ENCODE data around the gene NOL6.
"Not testable (repeated sequence)": the region's sequence is repeated elsewhere in the genome, so short reads cannot be mapped to it uniquely, and the experiment has no call there.

The NOL6 gene

DNA sequence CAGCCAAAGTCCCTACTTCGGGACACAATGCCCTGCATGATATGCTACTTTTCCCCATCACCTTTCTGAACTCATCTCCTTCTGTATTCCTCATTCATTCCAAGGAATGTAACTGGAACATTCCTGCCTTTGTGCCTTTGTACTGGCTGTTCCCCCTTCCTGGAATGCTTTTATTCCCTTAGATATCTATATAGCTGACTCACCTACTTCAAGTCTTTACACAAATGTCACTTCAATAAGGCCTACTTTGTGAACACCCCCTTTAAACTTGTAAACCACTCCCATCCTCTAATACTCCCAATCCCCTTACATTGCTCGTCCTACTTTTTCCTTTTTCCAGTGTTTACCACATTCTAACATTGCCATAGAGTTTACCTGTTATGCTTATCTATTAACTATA, 2.4 kb downstream of the NOL6 start:
- DNase-seq (ENCODE audit: low read depth, low spot score) = no peak

DNA sequence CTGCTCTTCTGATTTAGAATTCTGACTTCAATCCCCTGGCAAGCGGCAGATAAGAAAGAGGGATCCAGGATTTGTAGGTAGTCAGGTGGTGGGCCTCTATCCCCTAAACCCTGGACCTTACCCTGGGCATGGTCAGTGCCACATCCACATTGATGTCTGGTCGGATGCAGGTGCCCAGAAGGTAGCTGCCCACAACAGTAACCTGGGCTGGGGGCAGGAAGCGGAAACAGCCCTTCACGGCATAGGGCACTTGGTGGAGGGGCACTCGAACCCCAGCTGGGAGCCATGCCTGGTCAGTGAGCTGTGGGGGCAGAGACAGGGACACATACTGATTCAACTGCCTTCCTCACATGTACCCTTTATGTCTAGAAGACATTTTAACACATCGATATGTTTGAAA, 3.8 kb downstream of the NOL6 start:
- no peak for DNase-seq (ENCODE audit: low read depth, low spot score)

DNA sequence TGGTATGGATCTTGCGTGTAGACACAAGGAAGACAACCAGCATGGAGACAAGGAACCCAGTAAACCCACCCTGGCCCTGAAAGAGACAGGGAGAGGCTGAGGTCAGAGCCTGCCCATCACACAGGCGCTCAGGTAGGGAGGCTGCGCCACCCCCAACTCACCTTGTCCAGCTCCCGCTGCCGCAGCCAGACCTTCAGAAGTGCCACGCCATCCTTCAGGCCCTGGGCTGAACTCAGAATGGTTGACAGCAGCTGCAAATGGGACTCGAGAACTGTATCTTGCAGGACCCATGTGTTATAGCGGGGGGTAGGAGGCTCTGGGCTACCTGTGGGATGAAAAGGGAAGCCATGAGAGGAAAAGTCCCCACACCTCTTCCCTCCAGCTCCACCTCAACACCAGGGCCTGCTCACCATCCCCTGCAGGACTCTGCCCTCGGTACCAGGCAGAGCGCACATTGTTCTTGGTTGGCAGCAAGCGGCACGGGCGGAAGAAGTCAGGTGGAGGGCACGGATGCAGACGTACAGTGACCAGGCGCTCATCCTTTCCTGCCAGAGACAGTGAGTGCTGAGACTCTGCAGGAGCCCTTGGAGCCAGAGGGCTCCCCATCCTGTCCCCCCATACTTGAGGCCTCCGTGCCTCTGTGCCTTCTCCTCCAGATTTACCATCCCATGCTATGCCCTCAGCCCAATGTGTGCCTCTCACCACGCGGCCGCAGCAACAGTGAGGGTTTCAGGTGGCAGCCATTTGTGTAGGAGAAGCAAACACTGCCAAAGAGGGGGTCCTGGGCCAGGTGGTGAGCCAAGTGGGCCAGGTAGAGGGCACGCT, 4.7 kb downstream of the NOL6 start:
- DNase-seq (ENCODE audit: low read depth, low spot score) = no peak

DNA sequence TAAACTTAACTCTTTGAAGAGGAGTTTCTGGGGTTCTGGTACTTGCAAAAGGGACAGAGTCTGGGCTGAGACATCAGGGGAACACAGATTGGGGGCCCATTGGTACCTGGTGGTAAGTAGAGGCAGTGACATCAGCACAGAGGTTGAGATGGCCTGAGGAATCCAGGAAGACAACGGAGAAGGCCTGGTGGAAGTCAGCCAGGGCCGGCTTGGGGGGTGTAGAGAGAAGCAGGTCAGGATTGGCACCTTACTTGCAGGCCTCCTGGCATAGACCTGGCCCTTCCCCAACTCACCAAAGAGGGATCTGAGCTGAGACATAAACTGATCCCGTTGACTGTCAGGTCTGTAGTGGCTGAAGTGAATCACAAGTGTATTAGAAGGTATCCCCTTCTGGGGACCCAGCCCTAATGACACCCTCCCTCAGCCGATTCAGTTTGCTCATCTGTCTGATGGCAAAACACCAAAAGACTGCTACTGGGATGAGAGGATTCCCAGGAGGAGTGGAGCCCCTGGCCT, 5.5 kb downstream of the NOL6 start:
- no peak for DNase-seq (ENCODE audit: low read depth, low spot score)

DNA sequence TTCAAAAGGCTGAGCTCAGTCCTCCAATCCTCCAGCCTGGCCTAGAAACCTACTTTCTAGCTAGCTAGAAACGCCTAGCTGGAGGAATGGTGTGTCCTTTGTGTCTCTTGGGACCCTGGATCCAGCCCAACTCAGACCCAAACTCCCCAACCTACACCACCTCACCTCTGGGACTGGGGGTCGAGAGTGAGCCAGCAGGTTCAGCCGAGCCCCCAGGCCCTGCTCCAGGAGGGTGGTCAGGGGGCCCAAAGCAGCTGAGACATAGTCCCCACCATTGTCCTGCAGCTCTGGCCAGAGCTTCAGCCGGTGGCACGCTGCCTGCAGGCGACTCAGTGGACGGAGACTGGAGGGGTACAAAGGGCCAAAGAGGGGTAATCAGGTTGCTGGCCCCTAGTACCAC, 6.2 kb downstream of the NOL6 start:
- DNase-seq (ENCODE audit: low read depth, low spot score) = no peak

DNA sequence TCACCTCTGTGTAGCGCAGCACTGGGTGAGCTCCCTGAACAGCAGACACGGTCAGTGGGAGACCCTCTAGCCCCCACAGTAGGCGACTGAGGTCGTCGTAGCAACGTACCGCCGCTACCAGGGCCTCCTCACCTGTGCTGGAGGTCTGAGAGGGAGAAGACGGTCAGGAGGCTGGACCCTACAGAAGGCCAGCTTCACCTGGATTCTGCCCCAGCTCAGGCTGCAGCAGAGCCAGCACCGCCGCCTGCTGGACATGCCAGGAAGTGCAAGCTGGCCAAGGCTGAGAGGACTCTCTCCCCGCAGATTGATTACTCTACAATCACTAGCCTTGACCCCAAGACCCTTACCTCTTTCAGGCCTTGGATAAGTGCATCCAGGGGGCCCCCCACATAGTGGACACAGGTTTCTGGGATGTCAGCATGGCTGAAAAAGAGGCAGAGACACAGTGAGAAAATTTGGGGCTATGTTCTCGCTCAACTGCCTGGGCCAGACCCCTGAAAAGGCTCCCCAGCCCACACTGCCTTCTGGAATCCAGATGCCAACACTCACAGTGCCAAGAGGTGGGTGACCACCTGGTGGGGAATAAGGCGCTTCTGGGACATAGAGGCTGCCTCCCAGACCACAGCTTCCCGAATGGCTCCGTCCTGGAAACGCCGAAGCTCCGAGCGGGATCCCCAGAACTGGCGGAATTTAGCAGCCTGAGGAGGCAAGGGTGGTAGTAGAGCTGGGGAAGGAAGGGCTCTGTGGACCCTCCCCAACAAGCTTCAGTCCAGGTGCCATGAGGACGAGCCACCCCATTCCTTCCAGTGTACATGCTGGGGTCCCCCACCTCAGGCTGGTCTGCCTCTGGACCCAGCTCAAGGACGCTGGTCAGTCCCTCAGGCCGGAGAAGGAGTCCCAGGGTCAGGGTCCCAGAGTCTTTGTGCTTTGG, 6.9 kb downstream of the NOL6 start:
- DNase-seq (ENCODE audit: low read depth, low spot score) = peak; percentile 75

DNA sequence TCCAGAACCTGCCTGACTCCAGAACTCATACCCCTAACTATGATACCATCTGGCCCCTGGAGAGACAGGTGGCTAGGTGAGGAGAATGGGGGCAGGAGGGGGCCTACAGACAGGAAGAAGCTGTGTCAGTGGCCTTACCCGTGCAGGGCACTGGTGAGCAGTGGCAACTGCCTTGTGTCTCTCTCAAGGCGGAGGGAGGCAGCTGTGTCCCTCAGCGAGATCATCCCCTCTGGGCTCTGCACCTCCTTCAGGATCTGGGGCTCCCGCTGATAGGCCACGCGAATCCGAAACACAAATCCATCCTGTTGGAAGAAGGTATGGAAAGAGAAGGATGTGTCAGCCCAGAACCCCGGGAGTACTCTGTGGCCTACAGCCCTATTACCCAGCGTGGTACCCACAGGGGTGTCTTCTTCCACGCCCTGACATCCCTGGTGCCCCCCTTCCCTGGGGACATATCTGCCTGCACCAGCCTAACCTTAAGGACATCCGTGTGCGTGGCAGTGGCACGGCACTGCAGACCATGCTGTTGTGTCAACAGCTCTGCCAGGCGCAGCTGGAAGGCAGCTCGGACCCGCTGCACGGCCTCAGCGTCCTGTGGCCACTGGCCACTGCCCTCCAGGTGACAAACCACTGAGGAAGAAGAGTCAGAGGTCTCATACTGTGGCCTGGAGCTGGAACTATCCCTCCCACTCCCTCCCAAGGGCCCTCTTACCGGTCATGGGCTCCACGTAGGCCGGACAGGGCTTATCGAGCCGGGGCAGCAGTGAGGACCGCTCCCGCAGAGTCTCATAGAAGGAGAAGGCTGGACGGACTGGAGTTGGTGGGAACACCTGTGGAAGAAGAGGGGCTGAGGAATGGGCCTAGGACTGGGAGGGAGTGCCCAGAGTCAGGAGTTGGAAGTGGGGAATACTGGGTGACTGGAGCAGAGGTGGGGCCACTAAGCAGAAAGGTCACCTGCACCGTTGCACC, 7.8 kb downstream of the NOL6 start:
- no peak for DNase-seq (ENCODE audit: low read depth, low spot score)

DNA sequence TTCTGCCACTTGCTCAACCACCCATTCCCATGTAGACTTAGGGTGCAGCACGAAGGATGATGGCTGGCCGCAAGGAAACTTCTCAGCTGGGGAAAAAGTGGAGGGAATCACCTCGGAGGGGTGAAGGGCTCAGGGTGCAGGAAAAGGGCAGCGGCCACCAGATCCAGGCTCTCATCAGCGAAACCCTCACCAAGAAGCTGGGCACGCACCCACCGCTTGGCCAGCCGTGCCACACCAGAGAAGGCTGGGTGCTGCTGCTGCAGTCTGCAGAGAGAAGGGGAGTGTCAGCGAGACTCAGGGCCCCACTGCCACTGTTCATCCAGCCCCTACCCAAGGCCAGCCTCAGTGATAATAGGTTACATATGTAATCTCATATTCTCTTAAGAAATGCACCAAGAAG, 8.6 kb downstream of the NOL6 start:
- DNase-seq (ENCODE audit: low read depth, low spot score) = no peak

DNA sequence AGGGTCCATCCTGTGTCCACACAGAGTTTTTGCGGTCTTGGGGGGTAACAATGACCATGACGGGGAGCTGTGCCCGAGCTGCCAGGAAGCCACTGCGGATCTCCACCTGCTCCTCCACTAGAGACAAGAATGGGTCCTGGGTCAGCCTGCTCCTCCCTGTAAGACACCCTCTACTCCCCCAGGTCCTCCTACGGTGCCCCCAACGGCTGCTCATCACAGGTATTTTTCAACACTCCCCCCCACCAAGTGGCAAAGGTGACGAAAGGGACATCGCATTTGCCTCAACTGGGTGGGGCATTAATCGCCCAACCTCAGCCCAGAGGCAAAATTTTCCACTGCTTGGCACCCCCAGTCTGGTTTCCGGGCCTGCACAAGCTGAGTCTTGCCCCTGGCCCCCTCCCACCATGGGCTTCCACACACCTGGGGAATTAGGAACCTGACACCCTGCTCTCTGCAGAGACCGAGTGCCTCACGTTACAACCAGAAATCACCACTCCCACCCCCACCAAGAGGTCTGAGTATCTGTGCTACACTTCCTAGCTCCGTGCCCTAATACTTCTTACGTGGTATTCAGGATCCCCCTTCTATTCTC, 9.6 kb downstream of the NOL6 start:
- no peak for DNase-seq (ENCODE audit: low read depth, low spot score)

DNA sequence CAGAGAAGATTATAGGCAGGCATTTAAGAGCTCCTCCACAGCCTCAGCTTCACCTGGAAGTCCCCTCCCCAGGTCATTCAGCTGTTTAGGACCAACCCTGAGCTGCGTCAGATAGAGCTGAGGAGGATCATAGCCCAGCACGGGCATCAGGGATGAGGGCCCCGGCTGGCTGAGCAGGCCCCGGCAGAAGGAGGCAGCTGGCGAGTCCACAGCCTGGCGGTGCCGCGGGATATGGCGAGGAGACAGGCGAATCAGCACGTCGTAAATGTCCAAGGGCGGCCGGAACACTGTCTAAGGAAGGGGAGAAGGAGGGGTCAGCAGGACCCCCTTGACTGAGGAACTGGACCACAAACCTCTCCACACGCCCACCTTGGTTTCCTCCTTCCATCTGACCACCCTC, 10.6 kb downstream of the NOL6 start:
- DNase-seq (ENCODE audit: low read depth, low spot score) = no peak

DNA sequence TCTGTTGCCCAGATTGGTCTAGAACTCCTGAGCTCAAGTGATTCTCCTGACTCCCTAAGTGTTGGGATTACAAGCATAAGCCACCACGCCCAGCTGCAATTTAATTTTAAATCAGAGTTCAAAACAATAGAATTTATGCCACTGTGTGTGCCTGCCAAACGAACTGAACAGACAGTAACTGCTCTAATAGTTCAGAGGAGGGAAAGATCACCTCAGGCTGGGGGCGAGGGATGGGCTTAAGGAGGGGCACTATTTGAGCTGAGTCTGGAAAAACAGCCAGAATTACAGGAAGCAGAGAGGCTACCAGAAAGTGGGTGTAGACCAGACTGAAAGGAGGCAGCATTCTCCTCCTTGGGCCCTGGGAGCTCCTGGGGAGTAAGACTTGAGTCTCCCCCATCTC, 12.2 kb downstream of the NOL6 start:
- no peak for DNase-seq (ENCODE audit: low read depth, low spot score)

DNA sequence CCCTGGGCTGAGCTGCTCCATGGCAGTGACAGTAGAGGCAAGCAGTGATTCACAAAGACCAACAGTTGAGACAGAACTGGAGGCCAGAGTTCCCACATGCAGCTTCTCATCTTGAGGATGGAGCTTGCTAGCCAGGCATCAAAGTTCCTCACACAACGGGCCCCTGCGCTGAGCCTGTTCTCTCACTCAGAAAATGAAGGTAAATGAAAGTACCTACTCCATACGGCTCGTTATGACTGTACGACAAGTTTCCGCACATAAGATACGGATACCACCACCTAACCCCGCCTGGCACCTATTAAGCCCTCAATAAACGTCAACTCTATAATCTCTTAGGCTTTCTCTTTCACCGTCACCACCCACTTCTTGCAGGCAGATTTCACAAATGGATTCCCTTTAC, 12.9 kb downstream of the NOL6 start:
- no peak for DNase-seq (ENCODE audit: low read depth, low spot score)

DNA sequence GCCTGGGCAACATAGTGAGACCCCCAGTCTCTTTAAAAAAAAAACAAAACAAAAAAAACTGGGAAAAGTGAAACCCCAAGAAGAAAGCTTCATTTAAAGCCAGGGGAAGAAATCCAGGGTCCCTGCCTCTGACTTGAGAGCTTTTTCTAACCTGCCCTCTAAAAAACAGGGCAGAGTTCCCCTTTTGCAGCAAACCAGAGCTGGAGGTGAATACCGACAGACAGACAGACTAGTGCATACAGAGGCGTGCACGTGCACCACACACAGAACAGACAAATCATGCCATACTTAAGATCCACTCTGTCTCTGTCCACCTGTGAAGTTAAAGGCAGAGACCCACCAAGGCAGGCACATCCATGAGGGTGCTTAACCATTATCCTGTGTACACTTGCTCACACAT, 14.6 kb downstream of the NOL6 start:
- DNase-seq (ENCODE audit: low read depth, low spot score) = no peak

DNA sequence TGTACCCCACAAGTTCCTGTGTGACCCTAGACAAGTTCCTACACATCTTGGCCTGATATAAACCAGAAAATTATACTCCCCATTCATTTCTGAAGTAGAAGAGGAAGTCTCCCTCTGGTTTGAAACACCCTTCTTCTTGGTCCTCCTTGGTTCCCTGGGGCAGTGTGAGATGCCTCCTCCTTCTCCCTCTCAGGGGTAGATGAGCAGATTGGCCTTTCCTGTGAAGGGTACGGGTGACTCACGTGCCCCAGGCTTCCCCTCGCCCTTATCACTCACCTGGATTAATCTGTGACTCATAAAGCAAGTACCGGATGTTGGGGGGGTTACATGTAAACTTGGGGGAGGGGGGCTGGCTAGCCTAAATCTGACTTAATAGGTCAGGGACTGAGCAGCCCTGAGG, 15.3 kb downstream of the NOL6 start:
- no peak for DNase-seq (ENCODE audit: low read depth, low spot score)

DNA sequence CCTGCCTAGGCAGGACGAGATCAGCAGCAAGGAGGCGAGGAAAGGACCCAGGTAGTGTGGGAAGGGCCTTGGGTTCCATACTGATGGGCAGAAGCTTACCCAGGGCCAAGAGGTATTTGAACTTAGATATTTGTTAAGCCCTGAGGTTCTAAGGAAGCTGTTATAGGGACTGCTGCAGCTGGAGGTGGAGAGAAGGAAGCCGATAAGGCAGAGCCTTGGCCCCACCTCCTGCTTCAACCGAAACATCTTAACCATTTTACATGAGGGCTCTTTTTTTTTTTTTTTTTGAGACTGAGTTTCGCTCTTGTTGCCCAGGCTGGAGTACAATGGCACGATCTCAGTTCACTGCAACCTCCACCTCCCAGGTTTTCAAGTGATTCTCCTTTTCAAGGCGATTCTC, 17.8 kb downstream of the NOL6 start:
- no peak for DNase-seq (ENCODE audit: low read depth, low spot score)

DNA sequence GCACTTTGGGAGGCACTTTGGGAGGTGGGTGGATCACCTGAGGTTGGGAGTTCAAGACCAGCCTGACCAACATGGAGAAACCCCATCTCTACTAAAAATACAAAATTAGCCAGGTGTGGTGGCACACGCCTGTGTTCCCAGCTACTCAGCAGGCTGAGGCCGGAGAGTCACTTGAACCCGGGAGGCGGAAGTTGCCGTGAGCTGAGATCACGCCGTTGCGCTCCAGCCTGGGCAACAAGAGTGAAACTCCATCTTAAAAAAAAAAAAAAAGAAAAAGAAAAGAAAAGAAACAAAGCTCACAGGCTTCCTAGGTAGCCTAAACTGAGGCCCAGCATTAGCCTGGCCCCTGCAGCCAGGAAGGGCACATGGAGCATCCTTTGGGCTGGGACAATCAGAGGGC, 18.3 kb downstream of the NOL6 start:
- DNase-seq (ENCODE audit: low read depth, low spot score) = not testable (repeated sequence)

DNA sequence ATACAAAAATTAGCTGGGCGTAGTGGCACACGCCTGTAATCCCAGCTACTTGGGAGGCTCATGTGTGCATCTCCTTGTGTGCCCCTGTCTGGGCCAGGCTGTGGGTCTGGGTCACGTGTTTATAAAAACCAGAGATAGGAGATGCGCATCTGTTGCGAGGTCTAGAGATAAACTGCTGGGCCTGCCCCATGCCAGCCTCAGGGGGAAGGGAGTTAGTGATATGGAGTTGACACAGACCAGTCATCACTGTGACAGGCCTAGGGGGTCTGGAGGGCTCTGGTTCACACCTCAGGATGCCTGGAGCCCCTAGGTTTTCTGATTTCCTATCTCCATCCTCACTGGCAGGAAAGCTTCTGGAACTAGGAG, 19.1 kb downstream of the NOL6 start:
- peak; percentile 66 for DNase-seq (ENCODE audit: low read depth, low spot score)

DNA sequence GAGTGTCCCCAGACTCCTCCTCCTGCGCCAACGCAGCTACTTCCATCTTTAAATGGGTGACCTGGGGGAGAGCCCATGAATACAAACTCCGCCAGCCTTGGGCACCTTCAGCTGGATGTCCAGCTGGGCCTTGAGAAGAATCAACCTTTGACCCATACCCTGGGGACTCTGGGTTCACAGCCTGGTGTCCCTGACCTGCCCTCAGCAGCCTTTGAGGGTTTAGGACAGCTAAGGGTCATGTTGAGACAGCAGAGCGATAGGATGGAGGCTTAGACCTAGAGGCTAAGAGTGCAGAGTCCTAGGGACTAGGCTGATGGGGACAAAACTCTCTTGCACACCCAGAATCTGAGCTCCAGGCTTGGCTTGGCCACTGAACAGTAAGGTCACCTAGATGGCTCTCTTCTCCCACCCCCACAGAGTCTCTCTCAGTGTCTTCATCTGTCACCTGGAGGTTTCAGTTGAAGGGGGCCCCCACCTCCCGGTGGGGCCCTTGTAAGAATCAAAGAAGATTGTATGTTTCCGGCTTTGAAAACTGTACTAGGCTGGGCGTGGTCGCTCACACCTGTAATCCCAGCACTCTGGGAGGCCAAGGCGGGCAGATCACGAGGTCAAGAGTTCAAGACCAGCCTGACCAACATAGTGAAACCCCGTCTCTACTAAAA, 19.6 kb downstream of the NOL6 start:
- DNase-seq (ENCODE audit: low read depth, low spot score) = no peak

DNA sequence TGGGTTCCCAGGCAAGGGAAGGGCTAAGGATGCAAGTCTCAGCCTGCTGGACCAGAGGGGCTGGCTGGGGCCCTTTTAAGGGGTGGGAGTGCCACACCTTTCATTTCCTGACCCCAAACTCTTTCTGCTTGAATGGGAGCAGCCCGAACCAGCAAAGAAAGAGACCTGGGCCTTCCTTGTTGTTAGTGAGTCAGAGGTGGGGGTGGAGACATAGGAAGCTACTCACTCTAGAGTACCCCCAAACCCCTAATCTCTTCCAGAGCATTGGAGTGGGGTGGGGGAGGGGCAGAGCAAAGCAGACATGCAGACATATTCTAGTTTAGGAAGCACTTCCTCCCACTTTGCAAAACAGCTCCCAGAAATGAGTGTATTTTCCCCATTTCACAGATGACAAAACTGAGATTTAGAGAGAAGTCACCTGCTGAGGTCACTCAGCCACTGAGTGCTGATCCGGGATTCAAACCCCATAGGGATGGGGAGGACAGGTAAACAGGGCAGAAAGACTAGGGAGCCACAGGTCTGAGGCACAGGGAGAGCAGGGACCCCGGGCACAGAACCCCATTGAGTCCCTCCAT, 20.4 kb downstream of the NOL6 start:
- no peak for DNase-seq (ENCODE audit: low read depth, low spot score)

DNA sequence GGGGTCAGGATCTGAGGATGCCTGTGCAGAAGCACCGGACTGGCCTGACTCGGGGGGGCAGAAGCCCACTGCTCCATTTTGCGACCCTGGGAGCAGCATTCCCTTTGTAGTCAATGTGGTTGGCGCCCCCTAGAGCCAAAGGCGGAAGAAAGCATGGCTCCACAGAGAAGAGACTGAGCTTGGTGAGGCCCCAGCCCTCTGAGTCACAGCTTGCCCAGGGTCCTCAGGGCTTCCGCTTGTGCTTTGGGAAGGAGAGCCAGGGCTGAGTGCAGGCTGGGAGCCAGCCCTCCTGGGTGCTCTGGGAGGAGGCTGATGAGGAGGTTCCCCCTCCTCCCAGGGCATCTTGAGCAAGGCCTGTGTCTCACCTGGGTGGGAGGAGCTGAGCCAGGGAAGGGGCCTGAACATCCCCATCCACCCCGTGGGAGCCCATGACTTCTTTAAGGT, 20.9 kb downstream of the NOL6 start:
- DNase-seq (ENCODE audit: low read depth, low spot score) = peak; percentile 93
